Suprapubic skin (tissue), 4 donors: Measurements from ENCODE around the gene HIGD1C.

Source experiments
- POLR2A ChIP-seq, 2 donors: fragments of 450-650 bp; IDR thresholded peaks; one replicate each; pipeline ENCODE4 v1.6.1; 2017; ENCODE audit warnings: antibody characterized with exemption in 2 of 2, mild to moderate bottlenecking in 2 of 2, moderate library complexity in 2 of 2
- POLR2AphosphoS5 ChIP-seq, 3 donors: sonication (generic); formaldehyde crosslinking; IDR thresholded peaks; one replicate each; pipeline ENCODE4 v1.6.1; 2017; ENCODE audit warnings: antibody characterized with exemption in 3 of 3
- TF ChIP-seq, protein P1 (sequence below), 2 donors: fragments of 200-600 bp in 1 of 2; fragments of 450-650 bp in 1 of 2; sonication (generic) in 1 of 2; IDR thresholded peaks; one replicate each; pipeline ENCODE4 v1.5.1; 2016 to 2019; ENCODE audit warnings: antibody characterized with exemption in 2 of 2, mild to moderate bottlenecking in 1 of 2, moderate library complexity in 1 of 2

DNA sequence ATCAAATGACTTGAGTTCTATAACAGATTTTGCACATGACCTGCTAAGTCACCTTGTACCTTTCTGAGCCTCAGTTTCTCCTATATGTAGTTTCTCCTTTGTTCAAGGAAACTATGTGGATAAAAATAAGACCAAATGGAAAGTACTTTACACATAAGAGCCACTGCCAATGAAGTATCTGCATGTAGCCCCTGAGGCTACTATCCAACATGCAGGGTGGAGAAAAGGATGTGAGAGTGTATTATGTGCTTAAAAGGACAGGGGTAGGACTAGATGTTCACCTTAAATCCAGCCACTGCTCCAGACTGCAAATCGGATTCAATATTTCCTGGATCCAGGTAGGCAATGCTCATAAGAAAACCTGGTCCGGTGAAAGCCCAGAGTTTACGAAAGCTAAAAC is 52.7 kb downstream of the HIGD1C start:
- TF ChIP-seq, protein P1, sequence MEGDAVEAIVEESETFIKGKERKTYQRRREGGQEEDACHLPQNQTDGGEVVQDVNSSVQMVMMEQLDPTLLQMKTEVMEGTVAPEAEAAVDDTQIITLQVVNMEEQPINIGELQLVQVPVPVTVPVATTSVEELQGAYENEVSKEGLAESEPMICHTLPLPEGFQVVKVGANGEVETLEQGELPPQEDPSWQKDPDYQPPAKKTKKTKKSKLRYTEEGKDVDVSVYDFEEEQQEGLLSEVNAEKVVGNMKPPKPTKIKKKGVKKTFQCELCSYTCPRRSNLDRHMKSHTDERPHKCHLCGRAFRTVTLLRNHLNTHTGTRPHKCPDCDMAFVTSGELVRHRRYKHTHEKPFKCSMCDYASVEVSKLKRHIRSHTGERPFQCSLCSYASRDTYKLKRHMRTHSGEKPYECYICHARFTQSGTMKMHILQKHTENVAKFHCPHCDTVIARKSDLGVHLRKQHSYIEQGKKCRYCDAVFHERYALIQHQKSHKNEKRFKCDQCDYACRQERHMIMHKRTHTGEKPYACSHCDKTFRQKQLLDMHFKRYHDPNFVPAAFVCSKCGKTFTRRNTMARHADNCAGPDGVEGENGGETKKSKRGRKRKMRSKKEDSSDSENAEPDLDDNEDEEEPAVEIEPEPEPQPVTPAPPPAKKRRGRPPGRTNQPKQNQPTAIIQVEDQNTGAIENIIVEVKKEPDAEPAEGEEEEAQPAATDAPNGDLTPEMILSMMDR (IDR thresholded peaks at IDR 0.05), result no peak
- TF ChIP-seq POLR2A (IDR thresholded peaks at IDR 0.05), result no peak
- TF ChIP-seq POLR2AphosphoS5 (IDR thresholded peaks at IDR 0.05), result no peak
